H9 (cell line): ENCODE data around the gene RPLP2. TPM values are rescaled to one million over a fixed set of nuclear protein-coding genes. Genes with fewer than 3 reads are reported as not detected.

ENCODE experiments used
- DNase-seq: peaks from one replicate; pipeline ENCODE4 v3.0.0-alpha.2; 2017
- H2AFZ ChIP-seq: one replicate; pipeline ENCODE4 v1.6.1; 2013; ENCODE audit warnings: mild to moderate bottlenecking, low read length, control low read depth, moderate library complexity
- H2AK5ac ChIP-seq: 2 replicates; pipeline ENCODE4 v1.6.1; 2013; ENCODE audit warnings: low read length, control low read depth, mixed read lengths; ENCODE audit not compliant: insufficient read length
- H2BK120ac ChIP-seq: one replicate; pipeline ENCODE4 v1.6.1; 2013; ENCODE audit warnings: low read depth, mild to moderate bottlenecking, low read length, control low read depth, inconsistent platforms; ENCODE audit not compliant: poor library complexity, severe bottlenecking
- H2BK12ac ChIP-seq: 2 replicates; pipeline ENCODE4 v1.6.1; 2013; ENCODE audit warnings: low read length, control low read depth, mixed read lengths, low read depth; ENCODE audit not compliant: insufficient read length
- H2BK15ac ChIP-seq: 2 replicates; pipeline ENCODE4 v1.6.1; 2013; ENCODE audit warnings: low read depth, low read length, control low read depth
- H2BK20ac ChIP-seq: one replicate; pipeline ENCODE4 v1.6.1; 2013; ENCODE audit warnings: low read depth, mild to moderate bottlenecking, low read length, control low read depth, inconsistent platforms; ENCODE audit not compliant: poor library complexity, severe bottlenecking
- H2BK5ac ChIP-seq: 2 replicates; pipeline ENCODE4 v1.6.1; 2013; ENCODE audit warnings: low read length, control low read depth, mixed read lengths; ENCODE audit not compliant: insufficient read length
- H3K14ac ChIP-seq: 2 replicates; pipeline ENCODE4 v1.6.1; 2013; ENCODE audit warnings: low read length, control low read depth; ENCODE audit not compliant: insufficient read depth
- H3K18ac ChIP-seq: 2 replicates; pipeline ENCODE4 v1.6.1; 2013; ENCODE audit warnings: low read depth, mild to moderate bottlenecking, mixed read lengths, low read length, control low read depth; ENCODE audit not compliant: insufficient read length
- H3K23ac ChIP-seq: 2 replicates; pipeline ENCODE4 v1.6.1; 2013; ENCODE audit warnings: low read length, control low read depth, mixed read lengths, low read depth; ENCODE audit not compliant: insufficient read length
- H3K23me2 ChIP-seq: 2 replicates; pipeline ENCODE4 v1.6.1; 2013; ENCODE audit warnings: low read depth, mild to moderate bottlenecking, mixed read lengths, low read length, control low read depth; ENCODE audit not compliant: insufficient read length, poor library complexity, severe bottlenecking
- H3K27ac ChIP-seq: 2 replicates; pipeline ENCODE4 v1.5.1; 2013; ENCODE audit warnings: low read length, control low read depth, mixed read lengths, low read depth; ENCODE audit not compliant: insufficient read length
- H3K27me3 ChIP-seq: 2 replicates; pipeline ENCODE4 v1.6.1; 2013; ENCODE audit warnings: low read length, control low read depth, inconsistent platforms; ENCODE audit not compliant: insufficient read depth
- H3K4ac ChIP-seq: 2 replicates; pipeline ENCODE4 v1.6.1; 2013; ENCODE audit warnings: low read depth, mild to moderate bottlenecking, control low read depth, inconsistent platforms, low read length, moderate library complexity
- H3K4me1 ChIP-seq: 2 replicates; pipeline ENCODE4 v1.6.1; 2013; ENCODE audit warnings: low read length, control low read depth, inconsistent platforms; ENCODE audit not compliant: insufficient read depth
- H3K4me2 ChIP-seq: 2 replicates; pipeline ENCODE4 v1.6.1; 2013; ENCODE audit warnings: low read length, control low read depth, mixed read lengths; ENCODE audit not compliant: insufficient read length, insufficient read depth
- H3K56ac ChIP-seq: 2 replicates; pipeline ENCODE4 v1.6.1; 2013; ENCODE audit warnings: low read depth, mild to moderate bottlenecking, mixed read lengths, low read length, control low read depth; ENCODE audit not compliant: insufficient read length
- H3K79me1 ChIP-seq: 2 replicates; pipeline ENCODE4 v1.6.1; 2013; ENCODE audit warnings: low read depth, mild to moderate bottlenecking, moderate library complexity, low read length, control low read depth, inconsistent platforms; ENCODE audit not compliant: insufficient read depth, poor library complexity, severe bottlenecking
- H3K79me2 ChIP-seq: 2 replicates; pipeline ENCODE4 v1.6.1; 2013; ENCODE audit warnings: low read length, control low read depth, inconsistent platforms; ENCODE audit not compliant: insufficient read depth
- H3K9ac ChIP-seq: 2 replicates; pipeline ENCODE4 v1.6.1; 2013; ENCODE audit warnings: low read length, control low read depth, mixed read lengths; ENCODE audit not compliant: insufficient read length; ENCODE audit errors: extremely low read depth
- H3K9me3 ChIP-seq: one replicate; pipeline ENCODE4 v1.6.1; 2013; ENCODE audit warnings: low read depth, low read length, inconsistent platforms; ENCODE audit not compliant: control insufficient read depth
- H3T11ph ChIP-seq: one replicate; pipeline ENCODE4 v1.6.1; 2013; ENCODE audit warnings: mild to moderate bottlenecking, low read length, control low read depth, inconsistent platforms
- H4K20me1 ChIP-seq: one replicate; pipeline ENCODE4 v1.6.1; 2013; ENCODE audit not compliant: control insufficient read depth, insufficient read length, insufficient read depth
- H4K5ac ChIP-seq: 2 replicates; pipeline ENCODE4 v1.6.1; 2013; ENCODE audit warnings: low read depth, mild to moderate bottlenecking, mixed read lengths, low read length, control low read depth; ENCODE audit not compliant: insufficient read length
- H4K8ac ChIP-seq: replicated peaks from 2 replicates; pipeline ENCODE4 v1.6.1; 2013; ENCODE audit warnings: low read length, control low read depth, mixed read lengths, low read depth; ENCODE audit not compliant: insufficient read length
- H4K91ac ChIP-seq: 2 replicates; pipeline ENCODE4 v1.6.1; 2013; ENCODE audit warnings: low read depth, mild to moderate bottlenecking, moderate library complexity, mixed read lengths, low read length, control low read depth; ENCODE audit not compliant: insufficient read length
- H3K27ac Mint-ChIP-seq, 3 experiments: 2 replicates in 2 of 3; 3 replicates in 1 of 3; pipeline ENCODE4 v1.8.0; 2020 to 2021; ENCODE audit warnings: mixed read lengths in 3 of 3, mild to moderate bottlenecking in 1 of 3, moderate library complexity in 1 of 3
- H3K27me3 Mint-ChIP-seq: 2 replicates; pipeline ENCODE4 v1.8.0; 2021; ENCODE audit warnings: low read depth, mild to moderate bottlenecking, moderate library complexity, mixed read lengths
- H3K36me3 Mint-ChIP-seq, 3 experiments: 2 replicates in 2 of 3; 3 replicates in 1 of 3; pipeline ENCODE4 v1.8.0; 2020 to 2021; ENCODE audit warnings: low read depth in 3 of 3, mixed read lengths in 3 of 3; ENCODE audit not compliant: insufficient read depth in 1 of 3
- H3K4me1 Mint-ChIP-seq, 2 experiments: 2 replicates each; pipeline ENCODE4 v1.8.0; 2020; ENCODE audit warnings: mixed read lengths in 2 of 2
- H3K4me3 Mint-ChIP-seq, 2 experiments: 2 replicates in 1 of 2; 3 replicates in 1 of 2; pipeline ENCODE4 v1.8.0; 2020 to 2021; ENCODE audit warnings: mild to moderate bottlenecking in 2 of 2, mixed read lengths in 2 of 2, moderate library complexity in 1 of 2
- H3K9me3 Mint-ChIP-seq, 2 experiments: 2 replicates in 1 of 2; 3 replicates in 1 of 2; pipeline ENCODE4 v1.8.0; 2020; ENCODE audit warnings: mild to moderate bottlenecking in 2 of 2, mixed read lengths in 2 of 2, moderate library complexity in 1 of 2
- WGBS: extraction: QIAGEN DNeasy Blood & Tissue Kit; methylation state at CpG from one replicate; pipeline ENCODE4 v1.1.7; 2013; ENCODE audit warnings: missing lambda C conversion rate, low lambda C conversion rate, mixed read lengths; ENCODE audit not compliant: insufficient read length; ENCODE audit errors: extremely low coverage; 5-methylcytosine and 5-hydroxymethylcytosine counted together
- total RNA-seq: library from RNA; stranded (reverse); gene quantifications from 2 replicates; pipeline ENCODE4 v1.2.1, GENCODE V29; 2021
- TF ChIP-seq, protein P1 (sequence below): fragments of 200-600 bp; sonication (generic); conservative IDR thresholded peaks from 3 replicates; pipeline ENCODE4 v1.8.0; 2021; ENCODE audit warnings: antibody characterized with exemption, mild to moderate bottlenecking

Gene RPLP2
- total RNA-seq, 1 experiment from 2014 or later, result 2,138 TPM

DNA sequence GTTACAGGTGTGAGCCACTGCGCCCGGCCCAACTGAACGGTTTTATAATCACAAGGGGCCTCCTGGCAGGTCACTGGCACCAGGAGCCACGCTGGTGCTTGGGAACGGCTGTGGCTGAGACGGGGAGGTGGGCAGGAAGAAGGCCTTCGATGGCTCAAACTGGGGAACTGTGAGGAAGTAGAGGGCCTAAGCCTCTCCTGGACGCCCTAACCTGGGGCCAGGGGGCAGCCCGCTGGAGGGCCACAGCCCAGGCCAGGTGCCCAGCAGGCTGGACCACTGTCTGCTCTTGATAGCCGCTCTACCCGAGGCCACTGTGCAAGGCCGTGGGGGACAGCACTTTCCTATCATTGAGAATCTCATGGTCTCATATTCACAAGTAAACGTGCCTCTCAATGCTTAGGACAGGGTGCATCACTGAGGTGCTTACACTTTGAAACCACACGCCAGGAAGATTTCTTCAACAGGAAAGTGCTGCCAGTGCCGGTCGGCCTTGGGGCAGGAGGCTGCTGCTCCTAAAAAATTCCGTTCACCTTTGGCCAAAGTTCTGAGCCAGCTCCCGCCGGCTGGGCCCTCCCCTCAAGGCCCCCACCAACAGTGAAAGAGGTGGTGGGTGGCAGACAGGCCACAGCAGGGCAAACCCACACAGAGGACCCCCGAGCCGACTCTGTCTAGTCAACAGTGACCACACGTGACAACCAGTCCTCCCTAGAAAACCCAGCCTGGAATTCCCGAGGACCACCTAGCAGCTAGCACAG is 39.7 kb upstream of the RPLP2 start:
- Histone ChIP-seq H3T11ph (no peak overlapping the region), H3K79me2 (peaks cover 2% of the 10 kb centered on the region; the same call in 1 of the 2 replicates), H3K23me2 (no peaks in the 10 kb centered on the region), H4K8ac (no peak overlapping the region), H3K56ac (no peak overlapping the region), H3K4ac (no peak overlapping the region), H3K4me1 (no peaks in the 10 kb centered on the region), H2AK5ac (no peak overlapping the region), H2BK12ac (no peak overlapping the region), H3K9me3 (no peaks in the 10 kb centered on the region), H3K4me2 (no peak overlapping the region), H2BK5ac (no peak overlapping the region), H3K27ac (no peak overlapping the region), H2AFZ (no peak overlapping the region), H3K23ac (no peak overlapping the region), H2BK120ac (no peak overlapping the region), H4K20me1 (no peaks in the 10 kb centered on the region), H3K27me3 (no peaks in the 10 kb centered on the region), H3K14ac (no peak overlapping the region), H3K18ac (no peak overlapping the region), H4K91ac (no peak overlapping the region), H2BK15ac (no peak overlapping the region), H4K5ac (no peak overlapping the region), H2BK20ac (no peak overlapping the region), H3K9ac (no peak overlapping the region), H3K79me1 (peaks cover 3% of the 10 kb centered on the region)
- Mint-ChIP-seq H3K9me3 (no peaks in the 10 kb centered on the region), H3K4me3 (no peak overlapping the region; a peak in 1 of 5 replicates), H3K27me3 (no peaks in the 10 kb centered on the region), H3K4me1 (peaks cover 0 to 1% of the 10 kb centered on the region in 2 experiments; a peak in 2 of 4 replicates), H3K27ac (no peak overlapping the region; a peak in 1 of 7 replicates), H3K36me3 (peaks cover 6 to 36% (median 36%) of the 10 kb centered on the region in 3 experiments; a peak in 6 of 7 replicates)
- WGBS, result no CpG with 5 or more reads among the region's 23 CpGs
- DNase-seq, result no peak
- TF ChIP-seq, protein P1, sequence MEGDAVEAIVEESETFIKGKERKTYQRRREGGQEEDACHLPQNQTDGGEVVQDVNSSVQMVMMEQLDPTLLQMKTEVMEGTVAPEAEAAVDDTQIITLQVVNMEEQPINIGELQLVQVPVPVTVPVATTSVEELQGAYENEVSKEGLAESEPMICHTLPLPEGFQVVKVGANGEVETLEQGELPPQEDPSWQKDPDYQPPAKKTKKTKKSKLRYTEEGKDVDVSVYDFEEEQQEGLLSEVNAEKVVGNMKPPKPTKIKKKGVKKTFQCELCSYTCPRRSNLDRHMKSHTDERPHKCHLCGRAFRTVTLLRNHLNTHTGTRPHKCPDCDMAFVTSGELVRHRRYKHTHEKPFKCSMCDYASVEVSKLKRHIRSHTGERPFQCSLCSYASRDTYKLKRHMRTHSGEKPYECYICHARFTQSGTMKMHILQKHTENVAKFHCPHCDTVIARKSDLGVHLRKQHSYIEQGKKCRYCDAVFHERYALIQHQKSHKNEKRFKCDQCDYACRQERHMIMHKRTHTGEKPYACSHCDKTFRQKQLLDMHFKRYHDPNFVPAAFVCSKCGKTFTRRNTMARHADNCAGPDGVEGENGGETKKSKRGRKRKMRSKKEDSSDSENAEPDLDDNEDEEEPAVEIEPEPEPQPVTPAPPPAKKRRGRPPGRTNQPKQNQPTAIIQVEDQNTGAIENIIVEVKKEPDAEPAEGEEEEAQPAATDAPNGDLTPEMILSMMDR, result no peak
